NT2/D1 (cell line): ENCODE data around the gene STAT4.

Experiments
- SUZ12 ChIP-seq: IDR thresholded peaks from 2 replicates; pipeline ENCODE4 v1.6.1; 2011; ENCODE audit not compliant: insufficient read length, insufficient read depth; ENCODE audit errors: extremely low read depth
- YY1 ChIP-seq: IDR thresholded peaks from 2 replicates; pipeline ENCODE4 v1.6.1; 2011; ENCODE audit not compliant: insufficient read length, insufficient read depth
- ZNF274 ChIP-seq: IDR thresholded peaks from 2 replicates; pipeline ENCODE4 v1.6.1; 2011; ENCODE audit warnings: mild to moderate bottlenecking, low read depth, low read length

- TF ChIP-seq YY1 (no peak), ZNF274 (no peak), SUZ12 (no peak)
Measured at GRCh38 chr2:190993292-190993643, 157.5 kb downstream of the STAT4 start.
